ENCODE measurements around the gene POU2F3.
"Not testable (repeated sequence)": the region's sequence is repeated elsewhere in the genome, so short reads cannot be mapped to it uniquely, and the experiment has no call there.

The POU2F3 gene

DNA sequence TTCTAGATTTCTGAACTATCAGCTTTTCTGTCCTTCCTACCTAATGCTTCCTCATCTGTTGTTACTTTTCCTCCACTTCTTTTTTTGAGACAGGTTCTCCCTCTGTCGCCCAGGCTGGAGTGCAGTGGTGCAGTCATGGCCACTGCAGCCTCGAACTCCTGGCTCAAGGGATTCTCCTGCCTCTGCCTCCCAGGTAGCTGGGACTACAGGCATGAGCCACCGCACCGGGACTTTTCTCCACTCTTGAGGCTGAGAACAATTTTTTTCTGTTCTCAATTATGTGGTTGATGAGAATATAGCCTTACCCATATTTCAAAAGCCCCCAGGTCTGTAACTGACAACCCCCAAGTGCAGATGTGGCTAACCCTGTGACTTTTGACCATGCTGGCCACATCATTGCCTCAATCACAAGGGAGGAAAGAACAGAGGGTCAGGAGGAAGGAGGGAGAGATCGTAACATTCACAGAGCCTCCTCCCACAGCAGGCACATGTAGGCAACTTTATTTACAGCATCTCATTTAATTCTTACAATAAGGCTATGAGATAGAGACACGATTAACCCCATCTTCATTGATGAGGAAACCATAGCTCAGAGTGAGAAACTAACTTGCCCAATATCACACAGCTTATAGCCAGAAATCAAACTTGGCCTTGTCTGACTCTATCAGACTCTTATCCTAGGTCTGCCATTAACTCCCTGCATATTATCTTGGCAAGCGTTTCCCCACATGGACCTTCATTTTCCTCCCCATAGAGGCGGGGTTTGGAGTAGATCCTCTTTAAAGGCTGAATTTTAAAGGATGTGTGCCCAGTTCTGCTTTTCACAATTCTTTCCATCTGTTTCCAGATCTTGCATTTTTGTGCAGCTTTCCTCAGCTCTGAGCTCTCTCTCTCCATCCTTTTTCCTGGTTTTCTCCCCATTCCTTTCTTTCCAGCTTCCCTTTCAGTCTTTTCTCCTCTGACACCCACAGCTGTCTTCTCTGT, 9.6 kb downstream of the POU2F3 start:
- no peak for DNase-seq (ENCODE audit: low spot score)

DNA sequence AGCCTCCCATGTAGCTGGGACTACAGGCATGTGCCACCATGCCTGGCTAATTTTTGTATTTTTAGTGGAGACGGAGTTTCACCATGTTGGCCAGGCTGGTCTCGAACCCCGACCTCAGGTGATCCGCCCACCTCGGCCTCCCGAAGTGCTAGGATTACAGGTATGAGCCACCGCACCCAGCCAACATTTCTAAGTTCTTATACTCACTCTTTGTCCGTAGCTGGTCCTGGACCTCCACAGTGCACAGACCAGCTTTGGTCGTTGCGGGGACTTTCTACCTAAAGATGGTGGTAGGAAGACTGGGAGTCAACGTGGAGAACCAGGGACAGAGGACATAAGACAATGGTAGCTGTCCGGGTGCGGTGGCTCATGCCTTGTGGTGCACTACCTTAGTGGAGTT, 13.4 kb downstream of the POU2F3 start:
- not testable (repeated sequence) for DNase-seq (ENCODE audit: low spot score)

DNA sequence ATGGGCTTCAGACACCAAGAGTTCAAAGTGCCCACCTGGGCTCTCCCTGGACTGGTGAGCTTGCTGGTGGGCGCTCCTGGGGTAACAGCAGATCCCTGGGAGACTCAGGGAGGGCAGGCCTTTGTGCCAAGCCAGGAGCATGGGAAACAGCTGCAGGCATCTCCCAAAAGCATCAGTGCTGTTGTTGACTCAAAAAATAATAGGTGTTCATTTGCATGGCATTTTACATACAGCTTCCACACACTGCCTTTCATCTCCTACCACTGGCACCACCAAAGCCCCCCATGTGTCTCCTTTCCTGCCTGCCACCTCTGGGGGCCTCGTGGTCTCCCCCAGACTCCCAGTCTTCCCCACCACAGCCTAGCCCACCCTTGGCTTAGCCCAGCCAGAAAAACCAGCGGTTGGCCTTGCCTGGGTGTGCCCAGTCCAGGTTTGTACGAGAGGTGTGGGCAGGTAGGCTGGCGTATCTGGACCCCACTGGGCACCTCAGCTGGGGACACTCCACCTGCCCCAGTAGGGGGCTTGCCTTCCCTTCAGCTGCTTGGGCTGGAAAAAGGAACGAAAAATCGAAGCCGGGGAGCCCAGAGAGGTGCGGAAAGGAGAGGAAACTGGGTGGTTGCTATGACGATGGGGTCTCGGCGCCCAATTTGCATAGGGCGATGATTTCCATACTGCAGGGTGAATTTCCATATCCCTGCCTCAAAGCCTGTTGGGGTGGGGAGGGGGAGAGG, 15.0 kb downstream of the POU2F3 start:
- no peak for DNase-seq (ENCODE audit: low spot score)

DNA sequence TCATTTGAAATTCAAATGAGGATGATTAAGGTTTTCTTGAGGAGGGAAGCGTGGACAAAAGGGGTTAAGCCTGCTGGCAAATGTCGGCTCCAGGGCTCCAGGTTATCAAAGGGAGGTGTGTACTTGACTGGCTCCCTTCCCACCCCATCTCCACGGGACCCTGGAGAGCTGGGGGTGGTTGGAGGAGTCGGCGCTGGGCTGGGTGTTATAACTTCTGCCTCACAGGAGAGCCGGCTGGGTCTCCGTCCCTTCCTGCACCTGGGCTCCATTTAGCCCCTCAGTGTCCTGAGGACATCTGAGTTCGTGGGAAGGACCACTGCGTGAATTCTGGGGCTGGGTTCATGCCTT, 15.6 kb downstream of the POU2F3 start:
- no peak for DNase-seq (ENCODE audit: low spot score)

DNA sequence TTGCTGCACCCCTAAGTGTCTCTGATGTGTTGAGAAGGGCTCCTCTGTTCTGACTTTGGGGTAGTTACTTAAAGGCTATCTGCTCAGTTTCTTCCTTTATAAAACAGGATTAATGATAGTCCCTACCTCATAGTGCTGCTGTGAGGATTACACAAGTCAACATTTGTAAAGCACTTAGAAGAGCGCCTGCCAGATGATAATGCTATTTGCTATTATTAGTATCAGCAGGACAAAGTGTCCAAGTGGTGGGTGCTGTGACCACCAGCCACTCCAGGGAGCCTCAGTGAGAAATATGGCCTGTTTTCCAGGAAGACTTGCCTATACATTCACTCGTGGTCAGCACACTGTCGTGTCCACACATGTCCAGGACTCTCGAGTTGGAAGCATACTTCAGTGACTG, 16.2 kb downstream of the POU2F3 start:
- no peak for DNase-seq (ENCODE audit: low spot score)

DNA sequence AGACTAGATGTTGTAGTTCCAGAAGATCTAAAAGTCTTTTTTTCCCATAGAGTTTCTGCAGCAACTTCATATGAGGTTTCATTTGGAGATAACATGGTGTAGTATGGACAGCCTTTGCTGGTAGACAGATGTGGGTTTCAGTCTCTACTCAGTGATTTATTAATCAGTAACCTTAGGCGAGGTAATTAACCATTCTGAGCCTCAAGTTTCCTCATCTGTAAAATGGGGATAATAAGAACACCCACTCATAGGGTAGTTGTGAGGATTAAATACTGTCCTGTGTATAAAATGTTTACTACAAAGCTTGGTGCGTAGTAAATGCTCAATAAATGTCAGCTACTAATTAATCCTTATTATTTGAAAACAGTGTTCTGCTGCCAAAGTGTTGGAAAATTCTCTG, 16.8 kb downstream of the POU2F3 start:
- no peak for DNase-seq (ENCODE audit: low spot score)

DNA sequence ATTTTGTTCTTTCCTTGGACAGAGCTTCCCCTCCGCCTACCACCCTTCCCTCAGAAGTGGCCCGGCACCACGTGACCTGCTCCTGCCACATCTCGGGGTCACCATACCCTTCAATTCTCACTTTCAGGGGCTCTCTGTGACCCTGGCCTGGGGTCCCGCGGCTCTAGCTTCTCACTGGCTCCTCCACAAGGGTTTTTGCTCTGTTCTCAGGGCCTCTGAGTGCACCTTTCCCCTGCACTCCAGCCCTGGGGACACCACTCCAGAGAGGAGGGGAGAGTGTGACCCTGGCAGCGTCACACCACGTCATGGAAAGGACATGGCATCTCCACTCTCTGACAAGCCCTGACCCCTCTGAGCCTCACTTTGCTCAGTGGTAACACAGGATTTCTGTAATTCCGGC, 17.4 kb downstream of the POU2F3 start:
- DNase-seq (ENCODE audit: low spot score), result no peak

DNA sequence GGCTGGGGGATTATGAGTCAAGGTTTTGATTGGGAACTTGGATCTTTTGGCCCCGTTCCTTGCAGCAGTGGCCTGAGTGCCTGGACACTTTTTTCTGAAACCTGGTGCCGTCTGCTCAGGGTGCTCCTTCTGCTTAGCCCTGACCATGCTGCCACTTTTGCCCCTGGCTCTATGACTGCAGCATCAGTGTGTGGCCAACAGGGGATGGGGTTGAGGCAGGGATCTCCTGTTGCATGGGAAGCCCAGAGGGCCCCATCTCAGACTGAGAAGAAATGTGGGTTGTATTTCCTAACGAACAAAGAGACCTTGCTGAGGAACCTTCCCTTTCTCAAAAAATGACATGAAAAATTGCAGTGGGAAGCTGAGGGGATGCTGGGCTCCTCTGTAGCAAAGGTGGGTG, 18.7 kb downstream of the POU2F3 start:
- DNase-seq (ENCODE audit: low spot score), result no peak

DNA sequence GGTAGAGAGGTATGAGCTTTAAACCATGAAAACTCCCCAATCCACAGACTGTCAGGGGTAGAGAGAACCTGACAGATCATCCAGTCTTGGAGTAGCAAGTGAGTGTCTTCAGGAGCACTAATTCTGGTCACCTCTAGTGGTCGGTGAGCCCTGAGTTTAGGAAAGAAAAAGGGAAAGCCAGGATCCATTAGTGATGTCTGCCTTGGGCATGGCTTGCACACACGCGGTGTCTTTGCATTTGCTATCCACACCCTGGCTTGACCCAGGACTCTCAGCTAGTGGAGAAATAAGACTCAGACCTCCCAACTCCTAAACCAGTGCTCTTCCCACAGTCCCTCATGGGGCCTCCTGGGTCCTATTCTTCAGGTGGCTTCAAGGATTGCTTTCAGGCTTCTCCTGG, 19.3 kb downstream of the POU2F3 start:
- no peak for DNase-seq (ENCODE audit: low spot score)

DNA sequence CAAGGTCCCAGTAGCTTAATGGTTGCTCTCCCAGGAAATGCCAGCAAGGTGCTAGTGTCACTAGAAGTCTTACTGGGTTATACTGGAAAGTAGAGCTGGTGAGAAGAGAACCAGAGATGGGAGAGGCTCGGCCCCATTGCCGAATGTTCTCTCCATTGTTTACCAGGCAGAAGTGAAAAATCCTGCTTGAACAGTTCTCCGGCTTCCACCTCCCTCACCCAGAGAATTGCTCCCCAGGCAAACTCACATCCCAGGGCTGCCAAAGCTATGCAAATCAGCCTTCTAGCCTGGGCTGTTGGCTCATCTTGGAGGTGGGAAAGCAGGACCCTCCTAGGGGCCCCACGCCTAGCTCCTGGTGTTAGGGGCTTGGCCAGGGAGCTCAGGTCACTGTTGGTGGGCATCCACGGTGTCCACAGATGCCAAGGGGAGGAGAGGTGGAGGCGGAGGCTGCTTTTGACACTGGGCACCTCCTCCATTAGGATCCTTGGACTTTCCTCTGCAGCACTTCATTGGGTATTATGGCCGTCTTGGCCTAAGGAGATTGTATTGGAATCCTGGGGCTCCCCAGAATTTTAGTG, 20.1 kb downstream of the POU2F3 start:
- no peak for DNase-seq (ENCODE audit: low spot score)

DNA sequence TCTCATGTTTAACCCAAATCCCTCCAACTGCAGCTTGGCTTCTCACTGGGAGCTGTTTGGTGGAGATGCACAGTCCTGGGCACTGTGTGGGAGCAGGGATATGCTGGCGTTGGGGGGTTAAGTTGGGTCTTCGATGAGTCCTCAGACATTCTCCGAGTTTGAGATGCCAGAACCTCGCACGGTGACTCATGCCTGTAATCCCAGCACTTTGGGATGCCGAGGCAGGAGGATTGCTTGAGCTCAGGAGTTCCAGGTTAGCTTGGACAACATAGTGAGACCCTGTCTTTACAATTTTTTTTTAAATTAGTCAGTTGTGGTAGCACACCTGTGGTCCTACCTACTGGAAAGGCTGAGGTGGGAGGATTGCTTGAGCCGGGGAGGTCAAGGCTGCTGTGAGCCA, 20.7 kb downstream of the POU2F3 start:
- no peak for DNase-seq (ENCODE audit: low spot score)

DNA sequence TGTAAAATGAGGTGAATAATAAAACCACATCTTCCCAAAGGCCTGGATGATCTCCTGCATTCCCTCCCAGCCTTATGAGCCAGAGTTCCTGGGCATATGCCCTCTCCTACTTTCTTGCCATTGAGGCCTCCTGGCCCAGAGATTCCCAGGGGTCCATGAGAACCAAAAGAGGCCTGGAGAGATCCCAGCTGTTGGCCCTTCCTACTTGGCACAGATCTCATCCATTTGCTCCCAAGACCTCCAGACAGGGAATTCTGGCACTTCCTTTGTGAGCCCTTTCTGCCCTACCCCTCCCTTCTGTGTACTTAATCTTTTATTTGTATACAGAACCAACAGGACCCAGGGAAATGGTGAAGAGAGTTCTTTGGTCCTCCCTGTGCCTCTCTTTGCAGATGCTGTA, 21.4 kb downstream of the POU2F3 start:
- DNase-seq (ENCODE audit: low spot score), result no peak

DNA sequence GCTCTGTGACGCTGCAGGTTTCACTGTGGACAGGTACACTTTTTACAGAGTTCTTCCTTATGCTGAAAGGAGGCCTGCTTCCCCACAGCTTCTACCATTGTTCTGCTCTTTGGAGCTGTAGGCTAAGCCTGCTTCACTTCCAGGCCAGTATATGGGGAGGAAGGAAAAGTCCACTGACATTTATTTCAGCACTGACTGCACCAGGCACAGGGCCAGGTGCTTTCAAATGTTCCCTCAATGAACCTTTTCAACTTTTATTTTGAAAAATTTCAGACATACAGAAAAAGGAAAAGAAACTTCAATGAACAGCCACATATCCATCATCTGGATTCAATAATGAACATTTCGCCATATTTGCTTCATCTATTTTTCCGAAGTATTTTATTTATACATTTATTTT, 22.0 kb downstream of the POU2F3 start:
- no peak for DNase-seq (ENCODE audit: low spot score)

DNA sequence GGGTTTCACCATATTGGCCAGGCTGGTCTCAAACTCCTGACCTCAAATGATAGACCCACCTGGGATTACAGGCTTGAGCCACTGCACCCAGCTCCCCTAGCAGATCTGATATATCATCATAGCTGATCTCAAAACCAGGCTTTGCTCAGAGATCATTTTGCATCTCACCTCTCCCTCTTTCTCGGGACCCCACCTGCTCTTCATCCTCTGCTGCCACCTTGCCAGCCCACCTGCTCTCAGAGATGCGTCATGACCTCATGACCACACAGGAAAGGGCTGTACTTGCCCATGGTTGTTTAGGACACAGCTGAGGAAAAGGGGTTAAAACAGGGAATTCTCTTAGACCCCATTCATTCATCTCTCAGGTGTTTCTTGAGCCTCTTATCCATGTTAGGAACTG, 27.4 kb downstream of the POU2F3 start:
- DNase-seq (ENCODE audit: low spot score), result no peak

DNA sequence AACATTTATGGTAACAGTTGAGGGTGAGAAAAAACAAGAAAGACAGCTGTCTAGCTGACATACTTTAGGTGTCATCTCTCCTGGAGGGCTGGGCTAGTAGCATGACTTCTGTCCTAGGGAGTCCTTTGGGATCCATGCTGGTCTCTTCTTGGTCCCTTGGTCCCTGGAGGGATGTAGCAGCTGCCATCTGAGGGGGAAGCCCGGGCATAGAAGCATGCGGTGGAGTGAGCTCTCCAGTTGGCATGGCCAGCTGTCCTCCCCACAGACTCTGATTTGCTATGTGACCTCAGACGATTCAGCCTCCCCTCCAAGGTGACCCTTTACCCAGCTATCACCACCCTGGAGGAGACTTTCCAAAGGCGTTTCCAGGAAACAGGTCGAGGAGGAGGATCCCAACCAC, 28.7 kb downstream of the POU2F3 start:
- DNase-seq (ENCODE audit: low spot score), result no peak

DNA sequence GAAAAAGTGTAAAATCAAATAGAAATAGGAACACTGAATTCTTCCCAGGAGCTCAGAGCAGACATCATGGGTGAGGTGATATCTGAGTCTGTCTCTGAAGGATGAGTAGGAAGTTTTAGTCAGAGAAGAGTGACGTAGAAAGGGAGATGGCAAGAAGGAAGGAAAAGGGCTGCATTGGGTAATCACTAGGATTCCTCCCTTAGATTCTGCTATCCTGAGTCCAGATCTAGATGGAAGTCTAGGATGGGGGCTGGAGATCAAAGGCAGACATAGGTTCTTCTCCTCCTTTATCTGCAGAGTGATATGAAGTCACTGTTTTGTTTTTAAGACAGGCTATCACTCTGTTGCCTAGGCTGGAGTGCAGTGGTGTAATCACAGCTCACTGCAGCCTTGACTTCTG, 30.4 kb downstream of the POU2F3 start:
- no peak for DNase-seq (ENCODE audit: low spot score)

DNA sequence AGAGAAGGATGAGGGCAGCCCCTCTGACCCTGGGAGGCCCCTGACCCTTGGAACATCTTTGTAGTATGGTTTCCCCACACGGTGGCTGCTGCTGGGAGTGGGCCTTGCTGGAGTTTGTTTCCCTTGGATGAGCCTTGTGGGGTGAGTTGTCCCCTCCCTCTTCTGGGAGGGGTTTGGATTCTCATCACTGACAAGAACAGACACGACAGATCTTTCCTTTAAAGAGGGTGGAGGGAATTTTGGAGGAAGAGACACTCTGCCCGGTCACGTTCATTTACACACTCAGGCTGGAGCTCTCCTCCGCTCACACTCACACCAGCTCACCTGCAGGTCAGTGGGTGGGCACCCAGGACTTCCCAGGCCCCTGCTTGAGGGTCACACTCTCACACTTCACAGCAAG, 31.7 kb downstream of the POU2F3 start:
- DNase-seq (ENCODE audit: low spot score), result no peak

DNA sequence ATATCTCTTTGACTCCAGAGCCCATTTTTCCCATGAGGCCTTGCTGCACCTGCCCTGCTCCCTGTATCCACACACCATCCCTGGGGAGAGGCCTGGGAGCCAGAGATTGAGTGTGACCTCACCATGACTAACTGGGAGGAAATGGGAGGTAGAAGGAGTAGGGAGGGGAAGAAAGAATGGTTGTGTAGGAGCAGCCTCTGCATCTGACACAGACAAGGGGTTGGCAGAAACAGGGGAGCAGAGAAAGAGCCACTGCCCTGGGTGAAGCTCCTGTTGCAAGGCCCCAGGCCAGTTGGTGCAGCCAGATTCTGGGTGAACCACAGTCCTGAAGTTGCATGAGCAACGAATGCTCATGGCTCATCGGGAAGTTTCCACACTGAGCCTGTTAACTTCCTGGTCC, 32.4 kb downstream of the POU2F3 start:
- no peak for DNase-seq (ENCODE audit: low spot score)

DNA sequence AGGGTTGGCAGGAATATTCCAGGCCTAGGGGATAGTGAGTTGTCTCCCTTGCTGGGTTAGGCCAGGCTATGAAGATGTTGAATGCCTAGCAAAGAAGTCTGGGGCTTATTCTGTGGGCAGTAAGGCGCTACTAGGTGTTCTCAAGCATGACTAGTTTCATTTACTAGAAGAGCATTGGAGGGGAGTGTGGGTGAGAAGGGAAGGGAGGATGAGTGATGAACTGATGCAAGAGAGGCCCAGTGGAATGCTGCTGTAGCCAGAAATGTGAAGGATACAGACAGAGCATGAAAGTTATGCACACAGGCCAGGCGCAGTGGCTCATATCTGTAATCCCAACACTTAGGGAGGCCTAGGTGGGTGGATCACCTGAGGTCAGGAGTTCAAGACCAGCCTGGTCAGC, 33.5 kb downstream of the POU2F3 start:
- no peak for DNase-seq (ENCODE audit: low spot score)

DNA sequence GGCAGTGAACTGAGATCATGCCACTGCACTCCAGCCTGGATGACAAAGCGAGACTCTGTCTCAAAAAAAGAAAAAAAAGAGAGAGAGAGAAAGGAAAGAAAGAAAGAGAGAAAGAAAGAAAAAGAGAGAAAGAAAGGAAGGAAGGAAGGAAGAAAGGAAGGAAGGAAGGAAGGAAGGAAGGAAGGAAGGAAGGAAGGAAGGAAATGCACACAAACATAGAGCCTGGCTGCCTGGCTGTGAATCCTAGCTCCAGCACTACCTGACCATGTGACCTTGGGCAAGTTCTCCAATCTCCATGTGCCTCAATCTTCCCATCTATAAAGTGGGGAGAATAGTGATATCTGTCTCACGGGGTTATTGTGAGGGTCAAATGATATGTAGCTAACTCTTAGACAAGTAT, 34.0 kb downstream of the POU2F3 start:
- DNase-seq (ENCODE audit: low spot score), result not testable (repeated sequence)

DNA sequence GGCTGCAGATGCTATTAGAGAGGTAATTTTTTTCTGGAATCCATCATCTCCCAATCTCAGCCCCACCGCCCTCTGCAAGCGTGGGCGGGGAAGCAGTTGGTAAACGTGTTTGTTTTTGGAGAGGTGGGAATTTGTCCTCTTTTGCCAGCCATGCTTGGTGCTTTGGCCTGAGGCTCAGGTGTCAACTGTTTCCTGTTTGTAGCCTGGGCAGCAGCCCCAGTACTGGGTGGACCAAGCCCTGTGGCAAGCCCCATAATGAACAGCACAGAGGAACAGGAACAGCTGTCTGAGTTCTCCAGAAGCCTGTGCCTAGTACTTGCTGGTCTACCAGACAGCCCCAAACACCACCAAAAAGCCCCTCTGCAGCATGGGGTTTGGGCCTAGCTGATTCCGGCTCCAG, 39.6 kb downstream of the POU2F3 start:
- DNase-seq (ENCODE audit: low spot score), result no peak

DNA sequence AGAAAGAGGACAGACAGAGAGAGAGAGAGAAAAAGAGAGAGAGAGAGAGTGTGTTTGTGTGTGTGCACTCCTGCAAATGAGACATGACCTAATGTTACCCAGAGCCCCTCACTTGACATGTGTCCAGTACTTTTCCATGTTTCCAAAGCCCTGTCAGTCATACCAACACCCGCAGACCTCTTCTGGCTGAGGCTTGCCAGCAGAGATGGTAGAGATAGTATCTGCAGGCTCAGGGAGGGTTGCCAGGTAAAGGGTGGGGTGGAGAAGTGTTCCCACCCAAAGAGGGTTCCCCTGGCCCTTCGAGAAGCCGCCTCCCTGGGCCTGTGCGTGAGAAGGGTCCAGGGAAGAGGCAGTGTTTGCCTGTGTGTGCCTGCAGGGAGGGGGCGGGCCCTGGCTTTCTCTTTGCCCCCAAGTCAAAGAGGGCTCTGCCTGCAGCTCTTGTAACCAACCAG, 40.7 kb downstream of the POU2F3 start:
- peak; percentile 40 for DNase-seq (ENCODE audit: low spot score)

Measured in SK-N-DZ (cell line).